Osteocyte (in vitro differentiated cells): Measurements from ENCODE around the gene JPH3. TPM values are rescaled to one million over a fixed set of nuclear protein-coding genes. Genes with fewer than 3 reads are reported as not detected.

Source experiments
- DNase-seq: peaks from one replicate; pipeline ENCODE4 v3.0.0; 2021; ENCODE audit warnings: mixed read lengths; ENCODE audit not compliant: unreplicated experiment; ENCODE audit errors: extremely low spot score
- H3K27ac Mint-ChIP-seq: one replicate; pipeline ENCODE4 v1.8.0; 2021; ENCODE audit warnings: mild to moderate bottlenecking, mixed read lengths; ENCODE audit not compliant: unreplicated experiment
- H3K27me3 Mint-ChIP-seq: one replicate; pipeline ENCODE4 v1.8.0; 2021; ENCODE audit warnings: mixed read lengths; ENCODE audit not compliant: unreplicated experiment
- H3K36me3 Mint-ChIP-seq: one replicate; pipeline ENCODE4 v1.8.0; 2021; ENCODE audit warnings: mixed read lengths; ENCODE audit not compliant: unreplicated experiment
- H3K4me1 Mint-ChIP-seq: one replicate; pipeline ENCODE4 v1.8.0; 2021; ENCODE audit warnings: mixed read lengths; ENCODE audit not compliant: unreplicated experiment
- H3K4me3 Mint-ChIP-seq: one replicate; pipeline ENCODE4 v1.8.0; 2021; ENCODE audit warnings: mild to moderate bottlenecking, moderate library complexity, mixed read lengths; ENCODE audit not compliant: unreplicated experiment
- H3K9me3 Mint-ChIP-seq: one replicate; pipeline ENCODE4 v1.8.0; 2021; ENCODE audit warnings: mixed read lengths; ENCODE audit not compliant: unreplicated experiment
- total RNA-seq: library from RNA; stranded (reverse); gene quantifications from 2 replicates; pipeline ENCODE4 v1.2.1, GENCODE V29; 2021
- TF ChIP-seq, protein P1 (sequence below): fragments of 200-600 bp; sonication (generic); IDR thresholded peaks from 2 replicates; pipeline ENCODE4 v1.5.0; 2021; ENCODE audit warnings: antibody characterized with exemption, mild to moderate bottlenecking, moderate library complexity

Gene JPH3
- total RNA-seq, 1 donor from 2014 or later = 2.6 TPM

DNA sequence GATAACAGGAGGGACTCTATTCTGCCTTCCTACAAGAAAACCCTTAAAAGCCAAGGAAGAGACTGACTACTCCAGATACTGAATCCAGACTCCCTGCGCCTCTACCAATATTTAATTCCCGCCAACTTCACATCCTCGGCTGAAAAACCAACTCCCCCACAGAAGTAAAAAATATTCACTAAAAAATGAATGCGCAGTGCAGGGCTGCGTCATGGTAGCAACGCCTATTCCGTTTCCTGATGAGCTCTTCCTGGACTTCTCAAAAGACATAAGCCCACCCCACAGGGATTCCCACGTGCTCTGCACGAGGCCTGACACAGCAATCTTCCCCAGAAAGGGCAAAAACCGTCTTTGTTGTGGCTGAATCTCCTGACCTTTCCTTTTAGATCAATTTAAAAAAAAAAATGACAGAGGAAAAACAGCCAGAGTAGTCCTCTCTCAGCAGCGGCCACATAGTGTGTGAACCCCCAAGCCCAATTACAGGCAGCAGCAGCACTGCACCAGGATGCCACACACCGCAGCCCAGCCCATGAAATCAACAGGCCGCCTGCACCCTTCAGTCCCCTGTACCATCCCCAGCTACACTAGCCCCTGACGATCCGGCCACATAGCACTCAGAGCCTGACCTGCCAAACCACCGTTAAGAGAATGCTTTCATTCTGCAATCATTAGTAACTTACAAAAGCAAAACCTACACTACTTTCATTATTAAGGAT, 139.6 kb downstream of the JPH3 start:
- Mint-ChIP-seq H3K27ac (no peak overlapping the region), H3K36me3 (peaks cover 21% of the 10 kb centered on the region), H3K4me1 (peaks cover 3% of the 10 kb centered on the region)

DNA sequence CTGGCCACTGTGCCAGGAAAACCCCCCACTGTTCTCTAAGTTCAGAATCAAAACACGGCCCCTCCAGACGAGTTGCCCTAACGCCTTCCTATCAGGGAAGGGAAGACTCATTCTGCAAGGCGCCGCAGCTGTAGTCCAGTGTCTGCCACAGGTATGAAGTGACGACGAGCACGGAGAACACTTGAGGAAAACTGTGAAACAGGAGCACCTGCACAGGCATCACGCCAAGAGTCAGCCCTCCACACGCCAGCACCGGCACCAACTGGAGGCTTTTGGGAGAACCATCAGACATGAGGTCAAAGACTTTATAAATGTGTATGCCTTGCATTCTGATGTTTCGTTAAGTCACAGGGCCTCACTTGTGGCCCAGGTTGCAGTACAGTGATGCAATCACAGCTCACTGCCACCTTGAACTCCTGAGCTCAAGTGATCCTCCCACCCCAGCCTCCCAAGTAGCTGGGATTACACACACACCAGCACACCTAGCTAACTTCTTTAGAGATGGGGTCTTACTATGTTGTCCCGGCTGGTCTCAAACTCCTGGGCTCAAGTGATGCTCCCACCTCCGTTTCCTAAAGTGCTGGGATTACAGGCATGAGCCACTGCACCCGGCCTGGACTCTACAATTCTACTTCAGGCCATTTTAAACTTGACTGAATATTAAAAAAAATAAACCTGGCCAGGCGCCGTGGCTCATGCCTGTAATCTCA, 140.6 kb downstream of the JPH3 start:
- Mint-ChIP-seq H3K36me3 (peaks cover 17% of the 10 kb centered on the region), H3K27ac (no peak overlapping the region), H3K4me3 (no peak overlapping the region), H3K27me3 (no peaks in the 10 kb centered on the region), H3K9me3 (no peaks in the 10 kb centered on the region), H3K4me1 (peaks cover 3% of the 10 kb centered on the region)
- no peak for DNase-seq
- TF ChIP-seq, protein P1, sequence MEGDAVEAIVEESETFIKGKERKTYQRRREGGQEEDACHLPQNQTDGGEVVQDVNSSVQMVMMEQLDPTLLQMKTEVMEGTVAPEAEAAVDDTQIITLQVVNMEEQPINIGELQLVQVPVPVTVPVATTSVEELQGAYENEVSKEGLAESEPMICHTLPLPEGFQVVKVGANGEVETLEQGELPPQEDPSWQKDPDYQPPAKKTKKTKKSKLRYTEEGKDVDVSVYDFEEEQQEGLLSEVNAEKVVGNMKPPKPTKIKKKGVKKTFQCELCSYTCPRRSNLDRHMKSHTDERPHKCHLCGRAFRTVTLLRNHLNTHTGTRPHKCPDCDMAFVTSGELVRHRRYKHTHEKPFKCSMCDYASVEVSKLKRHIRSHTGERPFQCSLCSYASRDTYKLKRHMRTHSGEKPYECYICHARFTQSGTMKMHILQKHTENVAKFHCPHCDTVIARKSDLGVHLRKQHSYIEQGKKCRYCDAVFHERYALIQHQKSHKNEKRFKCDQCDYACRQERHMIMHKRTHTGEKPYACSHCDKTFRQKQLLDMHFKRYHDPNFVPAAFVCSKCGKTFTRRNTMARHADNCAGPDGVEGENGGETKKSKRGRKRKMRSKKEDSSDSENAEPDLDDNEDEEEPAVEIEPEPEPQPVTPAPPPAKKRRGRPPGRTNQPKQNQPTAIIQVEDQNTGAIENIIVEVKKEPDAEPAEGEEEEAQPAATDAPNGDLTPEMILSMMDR = no peak

More for the DNA sequence above, 139.6 kb downstream of the JPH3 start:
- Mint-ChIP-seq H3K9me3 (no peaks in the 10 kb centered on the region), H3K4me3 (no peak overlapping the region), H3K27me3 (no peaks in the 10 kb centered on the region)
- DNase-seq = no peak
- TF ChIP-seq, protein P1 = no peak

DNA sequence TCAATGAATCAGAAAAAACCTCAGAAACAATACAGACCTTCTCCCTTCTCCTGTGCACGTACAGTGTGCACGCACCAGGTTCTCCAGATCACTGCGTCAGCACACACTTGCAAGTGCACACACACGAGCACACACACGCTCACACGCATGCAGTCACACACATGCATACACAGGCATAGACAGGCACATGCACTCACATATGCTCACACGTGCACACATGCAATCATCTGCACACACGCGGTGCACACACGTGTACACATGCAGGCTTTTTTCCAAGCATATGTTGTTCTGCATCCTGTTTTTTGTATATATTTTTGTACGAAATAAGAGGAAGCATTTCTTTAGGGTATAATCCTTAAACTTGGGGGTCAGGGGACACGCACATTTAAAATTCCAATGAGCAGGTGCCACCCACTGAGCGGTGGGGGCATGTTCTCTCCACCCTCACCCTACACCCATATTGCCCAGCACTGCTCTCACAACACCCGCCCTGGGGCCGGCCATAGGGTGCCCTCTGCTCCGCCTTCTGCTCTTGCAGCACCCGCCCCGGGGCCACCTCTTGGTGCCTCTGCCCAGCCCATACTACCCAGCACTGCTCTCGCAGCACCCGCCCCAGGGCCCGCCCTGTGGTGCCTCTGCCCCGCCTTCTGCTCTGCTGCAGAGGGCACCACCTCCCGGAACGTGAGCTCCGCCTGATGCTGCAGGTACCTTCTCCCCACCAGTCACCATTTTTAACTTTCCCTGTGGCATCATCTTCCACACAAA, 142.6 kb downstream of the JPH3 start:
- TF ChIP-seq, protein P1 = no peak
- Mint-ChIP-seq H3K4me1 (peaks cover 3% of the 10 kb centered on the region), H3K27me3 (no peaks in the 10 kb centered on the region), H3K9me3 (no peaks in the 10 kb centered on the region), H3K36me3 (peaks cover 29% of the 10 kb centered on the region), H3K27ac (no peak overlapping the region), H3K4me3 (no peak overlapping the region)
- DNase-seq = no peak

DNA sequence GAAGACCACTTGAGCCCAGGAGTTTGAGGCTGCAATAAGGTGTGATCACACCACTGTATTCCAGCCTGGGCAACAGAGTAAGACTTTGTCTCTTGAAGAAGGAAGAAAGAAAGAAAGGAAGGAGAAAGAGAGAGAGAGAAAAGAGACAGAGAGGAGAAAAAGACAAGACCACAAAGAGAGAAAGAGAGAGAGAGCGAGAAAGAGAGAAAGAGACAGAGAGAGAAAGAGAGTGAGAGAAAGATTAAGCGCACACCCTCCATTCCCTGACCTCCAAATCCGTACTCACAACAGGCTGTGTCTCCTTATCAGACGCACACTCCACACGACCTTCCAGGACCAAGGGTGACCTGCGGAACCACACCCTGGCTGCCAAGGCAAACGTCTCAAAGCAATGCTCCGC, 143.9 kb downstream of the JPH3 start:
- no peak overlapping the region for H3K27ac Mint-ChIP-seq
- H3K27me3 Mint-ChIP-seq = no peaks in the 10 kb centered on the region
- H3K4me1 Mint-ChIP-seq = no peaks in the 10 kb centered on the region
- no peak for DNase-seq
- H3K36me3 Mint-ChIP-seq = peaks cover 26% of the 10 kb centered on the region
- no peaks in the 10 kb centered on the region for H3K9me3 Mint-ChIP-seq
- H3K4me3 Mint-ChIP-seq = no peak overlapping the region
- TF ChIP-seq, protein P1 = no peak

Other genes with a start within 250 kb of the JPH3 start
- 34.7 and 40.5 TPM in 2 replicates for gene FBXO31, start 218.7 kb upstream of the JPH3 start, total RNA-seq
- gene MAP1LC3B, start 210.2 kb upstream of the JPH3 start, total RNA-seq = 141 and 145 TPM in 2 replicates
- gene ZCCHC14, start 109.5 kb upstream of the JPH3 start, total RNA-seq = 44.8 and 47.7 TPM in 2 replicates
- 31.0 and 33.2 TPM in 2 replicates for gene KLHDC4, start 163.5 kb downstream of the JPH3 start, total RNA-seq